Transverse colon (tissue), 4 donors: ENCODE data around the gene RFX1. TPM values are rescaled to one million over a fixed set of nuclear protein-coding genes. Genes with fewer than 3 reads are reported as not detected.
A peak's percentile ranks its signal among the peaks of the same experiment; 100 is the strongest.
"Not testable (repeated sequence)": the region's sequence is repeated elsewhere in the genome, so short reads cannot be mapped to it uniquely, and the experiment has no call there.

ENCODE experiments used
- DNase-seq: peaks from one replicate; pipeline ENCODE4 v3.0.0-alpha.2; 2019
- H3K27ac ChIP-seq, 4 donors: fragments of 200-600 bp; sonication (generic); 2 replicates each; pipeline ENCODE4 v1.5.1; 2016 to 2018; ENCODE audit warnings: inconsistent platforms in 4 of 4
- H3K27me3 ChIP-seq: fragments of 200-600 bp; sonication (generic); 2 replicates; pipeline ENCODE4 v1.5.1; 2017; ENCODE audit warnings: inconsistent platforms
- H3K36me3 ChIP-seq, 4 donors: fragments of 200-600 bp; sonication (generic); 2 replicates each; pipeline ENCODE4 v1.5.1; 2017 to 2019; ENCODE audit warnings: inconsistent platforms in 4 of 4
- H3K4me1 ChIP-seq, 4 donors: fragments of 200-600 bp; sonication (generic); 2 replicates each; pipeline ENCODE4 v1.5.1; 2017 to 2020; ENCODE audit warnings: inconsistent platforms in 4 of 4
- H3K4me3 ChIP-seq, 4 donors: fragments of 200-600 bp; sonication (generic); 1 replicate in 1 of 4; 2 replicates in 3 of 4; pipeline versions ENCODE4 v1.5.1 to v1.6.1; 2017 to 2019; ENCODE audit warnings: inconsistent platforms in 4 of 4
- H3K9me3 ChIP-seq, 2 donors: fragments of 200-600 bp; sonication (generic); 2 replicates each; pipeline ENCODE4 v1.5.1; 2017 to 2019; ENCODE audit warnings: inconsistent platforms in 2 of 2
- EP300 ChIP-seq: sonication (generic); formaldehyde crosslinking; IDR thresholded peaks from one replicate; pipeline ENCODE4 v1.6.1; 2017; ENCODE audit warnings: antibody characterized with exemption, low read depth
- POLR2A ChIP-seq: fragments of 450-650 bp; IDR thresholded peaks from one replicate; pipeline ENCODE4 v1.6.1; 2016; ENCODE audit warnings: antibody characterized with exemption, mild to moderate bottlenecking, moderate library complexity
- POLR2AphosphoS5 ChIP-seq, 3 donors: sonication (generic); formaldehyde crosslinking; IDR thresholded peaks; one replicate each; pipeline ENCODE4 v1.6.1; 2016; ENCODE audit warnings: antibody characterized with exemption in 3 of 3
- WGBS, 2 donors: methylation state at CpG; one replicate each; pipeline ENCODE4 v1.1.5; 2018; ENCODE audit warnings: low coverage in 1 of 2; 5-methylcytosine and 5-hydroxymethylcytosine counted together
- in situ Hi-C, 4 donors: fragments of 200-750 bp; cut with MboI; loops; one replicate each; pipeline versions ENCODE4 v1.15.0 to v1.15.1; 2017; ENCODE audit warnings: low sequenced_read_pairs in 3 of 4, low pct_ligation_motif_present in 1 of 4, low pct_unique_long_range_greater_than_20kb in 1 of 4
- intact Hi-C: fragments of 100-400 bp; cut with DNase I; formaldehyde crosslinking; loops from one replicate; pipeline ENCODE4 v1.15.1; 2023; ENCODE audit warnings: low total_unique reads
- total RNA-seq, 4 donors: library from RNA; depleted of rRNA; stranded (reverse); fragments of >200 nt; gene quantifications; one replicate each; pipeline ENCODE4 v1.1.0, GENCODE V29; 2016
- TF ChIP-seq, protein P1 (sequence below), 5 experiments: fragments of 200-600 bp in 3 of 5; fragments of 450-650 bp in 2 of 5; sonication (generic) in 3 of 5; IDR thresholded peaks; 1 replicate in 2 of 5; 2 replicates in 3 of 5; pipeline ENCODE4 v1.5.1; 2016 to 2017; ENCODE audit warnings: antibody characterized with exemption in 5 of 5, inconsistent platforms in 3 of 5, mild to moderate bottlenecking in 2 of 5, moderate library complexity in 1 of 5

The RFX1 gene
- total RNA-seq, 4 donors from 2014 or later: 3.7 to 9.0 (median 8.1) TPM

GRCh38 chr19:14039181-14039580 lies 33.1 kb upstream of the RFX1 start:
- Histone ChIP-seq H3K27ac (no peak overlapping the region), H3K27me3 (no peaks in the 10 kb centered on the region), H3K9me3 (no peaks in the 10 kb centered on the region), H3K4me1 (peaks cover 0 to 17% (median 3%) of the 10 kb centered on the region in 4 donors), H3K4me3 (no peak overlapping the region), H3K36me3 (no peaks in the 10 kb centered on the region)
- DNase-seq: no peak
- TF ChIP-seq POLR2AphosphoS5 (IDR thresholded peaks at IDR 0.05) (no peak), EP300 (no peak), POLR2A (no peak)
- TF ChIP-seq, protein P1, sequence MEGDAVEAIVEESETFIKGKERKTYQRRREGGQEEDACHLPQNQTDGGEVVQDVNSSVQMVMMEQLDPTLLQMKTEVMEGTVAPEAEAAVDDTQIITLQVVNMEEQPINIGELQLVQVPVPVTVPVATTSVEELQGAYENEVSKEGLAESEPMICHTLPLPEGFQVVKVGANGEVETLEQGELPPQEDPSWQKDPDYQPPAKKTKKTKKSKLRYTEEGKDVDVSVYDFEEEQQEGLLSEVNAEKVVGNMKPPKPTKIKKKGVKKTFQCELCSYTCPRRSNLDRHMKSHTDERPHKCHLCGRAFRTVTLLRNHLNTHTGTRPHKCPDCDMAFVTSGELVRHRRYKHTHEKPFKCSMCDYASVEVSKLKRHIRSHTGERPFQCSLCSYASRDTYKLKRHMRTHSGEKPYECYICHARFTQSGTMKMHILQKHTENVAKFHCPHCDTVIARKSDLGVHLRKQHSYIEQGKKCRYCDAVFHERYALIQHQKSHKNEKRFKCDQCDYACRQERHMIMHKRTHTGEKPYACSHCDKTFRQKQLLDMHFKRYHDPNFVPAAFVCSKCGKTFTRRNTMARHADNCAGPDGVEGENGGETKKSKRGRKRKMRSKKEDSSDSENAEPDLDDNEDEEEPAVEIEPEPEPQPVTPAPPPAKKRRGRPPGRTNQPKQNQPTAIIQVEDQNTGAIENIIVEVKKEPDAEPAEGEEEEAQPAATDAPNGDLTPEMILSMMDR (IDR thresholded peaks at IDR 0.05): no peak
- WGBS, 2 donors: 96% methylated on average over 7 of the region's 7 CpGs; no CpG with 5 or more reads in 1 of the 2 donors
- intact Hi-C loops (no loop called here), in situ Hi-C loops (no loop called here)

DNA sequence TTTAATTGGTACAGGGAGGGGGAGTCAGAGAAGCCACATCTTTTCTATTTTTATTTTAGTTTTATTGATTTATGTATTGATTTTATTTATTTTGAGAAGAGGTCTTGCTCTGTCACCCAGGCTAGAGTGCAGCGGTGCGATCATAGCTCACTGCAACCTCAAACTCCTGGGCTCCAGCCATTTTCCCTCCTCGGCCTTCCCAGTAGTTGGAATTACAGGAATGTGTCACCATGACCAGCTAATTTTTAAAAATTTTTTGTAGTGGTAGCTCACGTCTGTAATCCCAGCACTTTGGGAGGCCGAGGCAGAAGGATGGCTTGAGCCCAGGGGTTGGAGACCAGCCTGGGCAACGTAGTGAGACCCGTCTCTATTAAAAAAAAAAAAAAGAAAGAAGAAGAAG lies 29.6 kb upstream of the RFX1 start:
- Histone ChIP-seq H3K36me3 (no peaks in the 10 kb centered on the region), H3K4me3 (no peak overlapping the region), H3K9me3 (no peaks in the 10 kb centered on the region), H3K4me1 (peaks cover 0 to 15% (median 10%) of the 10 kb centered on the region in 4 donors), H3K27ac (no peak overlapping the region), H3K27me3 (no peaks in the 10 kb centered on the region)
- in situ Hi-C loops: no loop called here
- no peak for TF ChIP-seq POLR2A
- TF ChIP-seq, protein P1 (IDR thresholded peaks at IDR 0.05): no peak
- TF ChIP-seq POLR2AphosphoS5 (IDR thresholded peaks at IDR 0.05): no peak
- no peak for TF ChIP-seq EP300
- 82 to 90% methylated on average over 4 to 7 of the region's 7 CpGs for WGBS, 2 donors
- DNase-seq: no peak
- intact Hi-C loops: no loop called here

- H3K27me3 ChIP-seq, H3K27ac ChIP-seq, in situ Hi-C loops, DNase-seq, H3K9me3 ChIP-seq, intact Hi-C loops, H3K36me3 ChIP-seq, H3K4me3 ChIP-seq: not testable (repeated sequence)
- WGBS, 2 donors: 90 to 94% methylated on average over 4 to 12 of the region's 12 CpGs
- H3K4me1 ChIP-seq: peaks cover 0 to 15% (median 10%) of the 10 kb centered on the region in 4 donors
These were observed 29.0 kb upstream of the RFX1 start for GRCh38 chr19:14035159-14035558.

GRCh38 chr19:14033946-14034345 lies 27.8 kb upstream of the RFX1 start:
- Histone ChIP-seq H3K36me3 (no peaks in the 10 kb centered on the region), H3K4me3 (no peak overlapping the region), H3K4me1 (peaks cover 0 to 15% (median 10%) of the 10 kb centered on the region in 4 donors), H3K27ac (no peak overlapping the region), H3K27me3 (no peaks in the 10 kb centered on the region), H3K9me3 (no peaks in the 10 kb centered on the region)
- in situ Hi-C loops (no loop called here), intact Hi-C loops (no loop called here)
- TF ChIP-seq EP300 (no peak), POLR2AphosphoS5 (IDR thresholded peaks at IDR 0.05) (no peak), POLR2A (no peak)
- 96 to 98% methylated on average over 2 of the region's 2 CpGs for WGBS, 2 donors
- no peak for DNase-seq

- Histone ChIP-seq H3K9me3 (no peaks in the 10 kb centered on the region), H3K4me1 (peaks cover 0 to 15% (median 10%) of the 10 kb centered on the region in 4 donors), H3K4me3 (peak within 1 kb of the TSS; percentile 33 to 64 (median 51)), H3K27me3 (no peaks in the 10 kb centered on the region), H3K36me3 (no peaks in the 10 kb centered on the region), H3K27ac (peak within 1 kb of the TSS; percentile 62 to 76 (median 69))
- in situ Hi-C loops (no loop called here), intact Hi-C loops (no loop called here)
- whole genome bisulfite sequencing, 2 donors: 0% methylated on average over 37 of the region's 63 CpGs; no CpG with 5 or more reads in 1 of the 2 donors
- DNase-seq: peak; percentile 75
- TF ChIP-seq POLR2AphosphoS5 (IDR thresholded peaks at IDR 0.05) (peak in 1 of 3 donors; percentile 23), EP300 (no peak), POLR2A (peak; percentile 33)
- TF ChIP-seq, protein P1 (IDR thresholded peaks at IDR 0.05): peak; percentile 48 to 68 (median 56)
These were observed 25.8 kb upstream of the RFX1 start, which contains the start of gene IL27RA for GRCh38 chr19:14031719-14032480. IL27RA (plus strand) TSS chr19:14031762; CDS start chr19:14031873, 111 bp downstream.
